DND-41 (cell line): ENCODE results near the gene BRINP3.

Experiments used
- CTCF ChIP-seq: IDR thresholded peaks from 2 replicates; pipeline ENCODE4 v1.5.1; 2012; ENCODE audit warnings: borderline replicate concordance, low read length, moderate library complexity, mild to moderate bottlenecking; ENCODE audit not compliant: poor library complexity, severe bottlenecking; ENCODE audit errors: extremely low read depth
- EZH2 ChIP-seq: IDR thresholded peaks from 3 replicates; pipeline ENCODE4 v1.6.1; 2012; ENCODE audit warnings: borderline replicate concordance, low read depth, mild to moderate bottlenecking, moderate library complexity, low read length, inconsistent platforms; ENCODE audit not compliant: severe bottlenecking

DNA sequence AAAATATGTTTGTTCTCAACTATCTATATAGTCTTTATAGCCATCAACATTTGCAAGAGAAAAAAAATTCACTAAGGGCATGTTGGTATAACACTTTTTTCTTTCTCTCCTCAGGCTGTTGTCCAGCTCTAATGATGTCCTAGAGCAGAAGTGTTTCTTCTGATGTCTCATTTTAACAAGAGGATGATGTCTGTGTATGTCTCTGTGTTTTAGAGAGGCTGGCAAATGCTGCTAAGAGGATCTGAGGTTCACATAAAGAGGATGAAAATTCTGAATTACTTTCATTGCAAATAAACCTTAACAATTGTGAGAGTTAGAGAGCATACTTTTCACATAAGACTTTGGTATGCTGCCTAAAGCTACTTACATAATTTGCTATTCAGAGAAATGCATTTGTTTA lies 2.6 kb upstream of the BRINP3 start:
- TF ChIP-seq CTCF: no peak
- no peak for TF ChIP-seq EZH2
